T-cell (primary cell): Measurements from ENCODE around the gene CREB3L2. TPM values are rescaled to one million over a fixed set of nuclear protein-coding genes. Genes with fewer than 3 reads are reported as not detected.

ENCODE experiments used
- ATAC-seq, 4 experiments: fragments of 200-7000 bp in 3 of 4; fragments of 150-1000 bp in 1 of 4; cut with Tn5 transposase; replicated peaks in 1 of 4; 1 replicate in 3 of 4; 2 replicates in 1 of 4; pipeline ENCODE4 v1.10.0; 2021; ENCODE audit warnings: moderate library complexity in 3 of 4, mild to moderate bottlenecking in 2 of 4, moderate number of reproducible peaks in 1 of 4
- CTCF ChIA-PET, 2 donors: fragments of 300-600 bp; sonication (Branson Sonifier 250); formaldehyde crosslinking; loops; one replicate each; lab custom pipeline; 2022; ENCODE audit warnings: antibody characterized with exemption in 2 of 2; lab: Charles Lee
- POLR2A ChIA-PET, 2 donors: fragments of 300-600 bp; sonication (Branson Sonifier 250); formaldehyde crosslinking; loops; one replicate each; lab custom pipeline; 2022; ENCODE audit warnings: antibody characterized with exemption in 2 of 2; lab: Charles Lee
- DNase-seq, 35 experiments: peaks; one replicate each; pipeline versions ENCODE4 v3.0.0 to v3.0.0-alpha.2; 2013 to 2023
- H3K27ac ChIP-seq: one replicate; pipeline ENCODE4 v1.5.1; 2013; ENCODE audit warnings: low read length
- H3K27me3 ChIP-seq, 2 experiments: replicated peaks in 1 of 2; 1 replicate in 1 of 2; 2 replicates in 1 of 2; pipeline versions ENCODE4 v1.6.1 to v1.7.0; 2013; ENCODE audit warnings: low read length in 1 of 2, mixed read lengths in 1 of 2; ENCODE audit not compliant: control insufficient read depth in 2 of 2, insufficient read depth in 2 of 2; ENCODE audit errors: extremely low read depth in 1 of 2
- H3K36me3 ChIP-seq, 2 donors: 1 replicate in 1 of 2; 2 replicates in 1 of 2; pipeline versions ENCODE4 v1.6.1 to v1.7.0; 2013; ENCODE audit warnings: low read length in 1 of 2; ENCODE audit not compliant: control insufficient read depth in 2 of 2, insufficient read depth in 1 of 2; ENCODE audit errors: extremely low read depth in 1 of 2
- H3K4me1 ChIP-seq, 2 experiments: 1 replicate in 1 of 2; 2 replicates in 1 of 2; pipeline versions ENCODE4 v1.6.1 to v1.7.0; 2013; ENCODE audit warnings: low read length in 2 of 2, mixed read lengths in 1 of 2; ENCODE audit not compliant: insufficient read depth in 2 of 2, control insufficient read depth in 1 of 2; ENCODE audit errors: extremely low read depth in 1 of 2
- H3K4me3 ChIP-seq, 2 donors: 1 replicate in 1 of 2; 2 replicates in 1 of 2; pipeline versions ENCODE4 v1.5.1 to v1.7.0; 2013; ENCODE audit warnings: mild to moderate bottlenecking in 2 of 2, low read length in 1 of 2, moderate library complexity in 1 of 2; ENCODE audit not compliant: control insufficient read depth in 1 of 2; ENCODE audit errors: extremely low read depth in 1 of 2
- H3K9me3 ChIP-seq: 2 replicates; pipeline ENCODE4 v1.7.0; 2013
- H3K27ac Mint-ChIP-seq, 2 donors: one replicate each; pipeline ENCODE4 v1.8.0; 2020 to 2021; ENCODE audit warnings: mild to moderate bottlenecking in 2 of 2, mixed read lengths in 2 of 2
- H3K27me3 Mint-ChIP-seq, 2 donors: one replicate each; pipeline ENCODE4 v1.8.0; 2021 to 2022; ENCODE audit warnings: mixed read lengths in 2 of 2
- H3K36me3 Mint-ChIP-seq: one replicate; pipeline ENCODE4 v1.8.0; 2021; ENCODE audit warnings: mixed read lengths
- H3K4me1 Mint-ChIP-seq, 3 donors: one replicate each; pipeline ENCODE4 v1.8.0; 2020 to 2022; ENCODE audit warnings: mixed read lengths in 3 of 3, mild to moderate bottlenecking in 1 of 3
- H3K4me3 Mint-ChIP-seq, 3 donors: one replicate each; pipeline ENCODE4 v1.8.0; 2020 to 2022; ENCODE audit warnings: mild to moderate bottlenecking in 3 of 3, mixed read lengths in 3 of 3, moderate library complexity in 3 of 3
- H3K9me3 Mint-ChIP-seq, 3 donors: one replicate each; pipeline ENCODE4 v1.8.0; 2020 to 2022; ENCODE audit warnings: mixed read lengths in 3 of 3
- WGBS: methylation state at CpG from one replicate; pipeline ENCODE4 v1.1.5; 2013; ENCODE audit warnings: missing lambda C conversion rate; ENCODE audit not compliant: insufficient coverage; 5-methylcytosine and 5-hydroxymethylcytosine counted together
- total RNA-seq, 35 experiments: library from RNA in 6 of 35; stranded (reverse) in 6 of 35; fragments of 120-200 nt in 1 of 35; gene quantifications; one replicate each; pipeline versions ENCODE4 v1.2.1 to v1.2.4 and lab custom pipeline; 2013 to 2026

The CREB3L2 gene
- total RNA-seq, 5 donors from 2014 or later (not counting 1 experiment from before 2014, with no cell fraction given): 21.1 to 40.8 (median 28.9) TPM

GRCh38 chr7:137993395-137993743 lies 8.5 kb downstream of the CREB3L2 start:
- no peak for ATAC-seq
- no peak overlapping the region for H3K4me3 Mint-ChIP-seq

GRCh38 chr7:137992550-137993394 lies 9.1 kb downstream of the CREB3L2 start:
- Histone ChIP-seq H3K4me3 (no peak overlapping the region), H3K27me3 (no peaks in the 10 kb centered on the region), H3K27ac (no peak overlapping the region), H3K4me1 (peaks cover 0 to 7% of the 10 kb centered on the region in 2 experiments), H3K36me3 (no peaks in the 10 kb centered on the region), H3K9me3 (no peaks in the 10 kb centered on the region)
- WGBS: 52% methylated on average over 4 of the region's 5 CpGs
- H3K4me3 Mint-ChIP-seq: peak overlapping the region in 1 of 3 donors; percentile 1
- ChIA-PET POLR2A (no interaction called here), CTCF (interaction anchor here (0.5 to 2.1 kb wide), 7 partner anchors 10 to 773 kb away, joined by 3 to 11 read pairs (median 4); partner anchors contain the start of gene CREB3L2 (in 1 of the 2))
- H3K36me3 Mint-ChIP-seq: peaks cover 4% of the 10 kb centered on the region
- DNase-seq: no peak
- no peaks in the 10 kb centered on the region for H3K27me3 Mint-ChIP-seq
- no peaks in the 10 kb centered on the region for H3K9me3 Mint-ChIP-seq
- H3K27ac Mint-ChIP-seq: peak overlapping the region; percentile 0 to 64
- ATAC-seq: peak in 1 of 4 experiments; percentile 32
- H3K4me1 Mint-ChIP-seq: peaks cover 36 to 40% (median 38%) of the 10 kb centered on the region in 3 donors

More at GRCh38 chr7:137993395-137993743, 8.5 kb downstream of the CREB3L2 start:
- no peaks in the 10 kb centered on the region for H3K9me3 Mint-ChIP-seq
- no peaks in the 10 kb centered on the region for H3K27me3 Mint-ChIP-seq
- H3K36me3 Mint-ChIP-seq: peaks cover 4% of the 10 kb centered on the region
- POLR2A ChIA-PET: no interaction called here
- peaks cover 38 to 40% (median 38%) of the 10 kb centered on the region in 3 donors for H3K4me1 Mint-ChIP-seq
- CTCF ChIA-PET: interaction anchor here in 1 of 2 donors (0.6 to 2.0 kb wide), 2 partner anchors 9 to 772 kb away, joined by 3 to 8 read pairs; partner anchors contain the start of gene CREB3L2
- no peaks in the 10 kb centered on the region for H3K36me3 ChIP-seq
- no peaks in the 10 kb centered on the region for H3K27me3 ChIP-seq
- H3K4me3 ChIP-seq: no peak overlapping the region
- WGBS: 100% methylated on average over 5 of the region's 6 CpGs
- no peak overlapping the region for H3K27ac ChIP-seq
- H3K27ac Mint-ChIP-seq: no peak overlapping the region
- no peak for DNase-seq
- H3K9me3 ChIP-seq: no peaks in the 10 kb centered on the region
- peaks cover 0 to 4% of the 10 kb centered on the region in 2 experiments for H3K4me1 ChIP-seq

- H3K27me3 ChIP-seq: no peaks in the 10 kb centered on the region
- no peaks in the 10 kb centered on the region for H3K27me3 Mint-ChIP-seq
- H3K4me3 Mint-ChIP-seq: peak overlapping the region in 1 of 3 donors; percentile 1
- 96% methylated on average over 4 of the region's 5 CpGs for WGBS
- no peak overlapping the region for H3K4me3 ChIP-seq
- no peaks in the 10 kb centered on the region for H3K36me3 ChIP-seq
- peaks cover 36 to 39% (median 37%) of the 10 kb centered on the region in 3 donors for H3K4me1 Mint-ChIP-seq
- POLR2A ChIA-PET: no interaction called here
- H3K36me3 Mint-ChIP-seq: peaks cover 4% of the 10 kb centered on the region
- peaks cover 0 to 10% of the 10 kb centered on the region in 2 experiments for H3K4me1 ChIP-seq
- ATAC-seq (no peak), DNase-seq (no peak)
- H3K27ac ChIP-seq: no peak overlapping the region
- H3K27ac Mint-ChIP-seq: no peak overlapping the region
- no peaks in the 10 kb centered on the region for H3K9me3 Mint-ChIP-seq
- no peaks in the 10 kb centered on the region for H3K9me3 ChIP-seq
- CTCF ChIA-PET: interaction anchor here (0.5 to 2.1 kb wide), 8 partner anchors 9 to 628 kb away, joined by 3 to 11 read pairs (median 6); partner anchors contain the start of gene CREB3L2 (in 1 of the 2)
Observed at GRCh38 chr7:137992104-137992549, 9.8 kb downstream of the CREB3L2 start.

- no peaks in the 10 kb centered on the region for H3K36me3 ChIP-seq
Observed at GRCh38 chr7:137990251-137990941, 11.5 kb downstream of the CREB3L2 start.

GRCh38 chr7:137989590-137989989 lies 12.3 kb downstream of the CREB3L2 start:
- ATAC-seq (no peak), DNase-seq (no peak)
- no peaks in the 10 kb centered on the region for H3K36me3 ChIP-seq
- H3K4me1 ChIP-seq: peaks cover 0 to 6% of the 10 kb centered on the region in 2 experiments
- WGBS: 98% methylated on average over 4 of the region's 4 CpGs
- peaks cover 6% of the 10 kb centered on the region for H3K36me3 Mint-ChIP-seq
- CTCF ChIA-PET: no interaction called here
- peaks cover 19 to 32% (median 23%) of the 10 kb centered on the region in 3 donors for H3K4me1 Mint-ChIP-seq
- no peaks in the 10 kb centered on the region for H3K9me3 ChIP-seq
- no peaks in the 10 kb centered on the region for H3K9me3 Mint-ChIP-seq
- H3K27ac ChIP-seq: no peak overlapping the region
- H3K27me3 ChIP-seq: no peaks in the 10 kb centered on the region
- H3K27ac Mint-ChIP-seq: no peak overlapping the region
- H3K27me3 Mint-ChIP-seq: no peaks in the 10 kb centered on the region
- POLR2A ChIA-PET: no interaction called here
- H3K4me3 Mint-ChIP-seq: no peak overlapping the region
- no peak overlapping the region for H3K4me3 ChIP-seq

More at GRCh38 chr7:137990251-137990941, 11.5 kb downstream of the CREB3L2 start:
- Histone ChIP-seq H3K4me1 (peaks cover 0 to 6% of the 10 kb centered on the region in 2 experiments), H3K27me3 (no peaks in the 10 kb centered on the region), H3K27ac (no peak overlapping the region), H3K9me3 (no peaks in the 10 kb centered on the region), H3K4me3 (no peak overlapping the region)
- Mint-ChIP-seq H3K9me3 (no peaks in the 10 kb centered on the region), H3K36me3 (no peaks in the 10 kb centered on the region), H3K27me3 (no peaks in the 10 kb centered on the region), H3K4me1 (peaks cover 19 to 27% (median 23%) of the 10 kb centered on the region in 3 donors), H3K4me3 (no peak overlapping the region), H3K27ac (no peak overlapping the region)
- DNase-seq (no peak), ATAC-seq (no peak)
- CTCF ChIA-PET: interaction anchor here in 1 of 2 donors (1.4 to 2.1 kb wide), 2 partner anchors 18 to 20 kb away, joined by 3 to 11 read pairs; no protein-coding TSS in a partner anchor
- 100% methylated on average over 1 of the region's 5 CpGs for WGBS
- POLR2A ChIA-PET: interaction anchor here in 1 of 2 donors (0.5 kb wide), 1 partner anchor 872 kb away, joined by 7 read pairs; no protein-coding TSS in a partner anchor

GRCh38 chr7:137989094-137989493 lies 12.8 kb downstream of the CREB3L2 start:
- peaks cover 19 to 34% (median 23%) of the 10 kb centered on the region in 3 donors for H3K4me1 Mint-ChIP-seq
- no peak for ATAC-seq
- CTCF ChIA-PET: no interaction called here
- no peak overlapping the region for H3K4me3 Mint-ChIP-seq
- peaks cover 11% of the 10 kb centered on the region for H3K36me3 Mint-ChIP-seq
- Histone ChIP-seq H3K4me1 (peaks cover 0 to 6% of the 10 kb centered on the region in 2 experiments), H3K9me3 (no peaks in the 10 kb centered on the region), H3K27ac (no peak overlapping the region), H3K36me3 (no peaks in the 10 kb centered on the region), H3K4me3 (no peak overlapping the region), H3K27me3 (no peaks in the 10 kb centered on the region)
- H3K27ac Mint-ChIP-seq: no peak overlapping the region
- no peaks in the 10 kb centered on the region for H3K27me3 Mint-ChIP-seq
- 95% methylated on average over 4 of the region's 7 CpGs for WGBS
- no peaks in the 10 kb centered on the region for H3K9me3 Mint-ChIP-seq
- DNase-seq: no peak
- POLR2A ChIA-PET: no interaction called here
